Stomach (tissue), 4 donors: Measurements from ENCODE around the gene ZNF410.

Experiments used
- EP300 ChIP-seq: sonication (generic); formaldehyde crosslinking; IDR thresholded peaks from one replicate; pipeline ENCODE4 v1.6.1; 2017; ENCODE audit warnings: antibody characterized with exemption
- POLR2A ChIP-seq, 4 donors: fragments of 450-650 bp; IDR thresholded peaks; one replicate each; pipeline ENCODE4 v1.6.1; 2016; ENCODE audit warnings: antibody characterized with exemption in 4 of 4, control low read depth in 2 of 4, mild to moderate bottlenecking in 1 of 4, moderate library complexity in 1 of 4
- POLR2AphosphoS5 ChIP-seq, 3 donors: sonication (generic); formaldehyde crosslinking; IDR thresholded peaks; one replicate each; pipeline ENCODE4 v1.6.1; 2016; ENCODE audit warnings: antibody characterized with exemption in 3 of 3
- TF ChIP-seq, protein P1 (sequence below), 7 experiments: fragments of 450-650 bp in 4 of 7; fragments of 200-600 bp in 3 of 7; sonication (generic) in 3 of 7; IDR thresholded peaks; one replicate each; pipeline ENCODE4 v1.5.1; 2016 to 2019; ENCODE audit warnings: antibody characterized with exemption in 7 of 7, control low read depth in 2 of 7, mild to moderate bottlenecking in 1 of 7

DNA sequence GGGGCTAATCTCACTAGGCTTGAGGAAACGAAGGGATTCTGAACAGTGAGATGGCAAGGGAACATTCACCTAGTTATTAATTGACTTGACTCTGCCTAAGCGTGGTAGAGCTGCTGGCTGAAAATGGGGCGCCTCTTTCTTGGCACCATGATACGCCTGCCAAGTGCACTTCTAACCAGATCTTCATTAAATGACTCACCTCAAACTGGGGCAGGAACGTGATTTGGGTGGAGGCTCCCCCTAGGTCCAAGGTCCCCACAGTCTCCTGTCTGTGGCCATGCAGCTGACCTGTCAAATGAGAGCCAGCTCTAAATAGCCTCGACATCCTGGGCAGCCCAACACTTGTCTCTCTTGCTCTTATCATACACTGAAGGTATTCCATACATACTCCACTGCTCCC, 89.5 kb downstream of the ZNF410 start:
- TF ChIP-seq, protein P1, sequence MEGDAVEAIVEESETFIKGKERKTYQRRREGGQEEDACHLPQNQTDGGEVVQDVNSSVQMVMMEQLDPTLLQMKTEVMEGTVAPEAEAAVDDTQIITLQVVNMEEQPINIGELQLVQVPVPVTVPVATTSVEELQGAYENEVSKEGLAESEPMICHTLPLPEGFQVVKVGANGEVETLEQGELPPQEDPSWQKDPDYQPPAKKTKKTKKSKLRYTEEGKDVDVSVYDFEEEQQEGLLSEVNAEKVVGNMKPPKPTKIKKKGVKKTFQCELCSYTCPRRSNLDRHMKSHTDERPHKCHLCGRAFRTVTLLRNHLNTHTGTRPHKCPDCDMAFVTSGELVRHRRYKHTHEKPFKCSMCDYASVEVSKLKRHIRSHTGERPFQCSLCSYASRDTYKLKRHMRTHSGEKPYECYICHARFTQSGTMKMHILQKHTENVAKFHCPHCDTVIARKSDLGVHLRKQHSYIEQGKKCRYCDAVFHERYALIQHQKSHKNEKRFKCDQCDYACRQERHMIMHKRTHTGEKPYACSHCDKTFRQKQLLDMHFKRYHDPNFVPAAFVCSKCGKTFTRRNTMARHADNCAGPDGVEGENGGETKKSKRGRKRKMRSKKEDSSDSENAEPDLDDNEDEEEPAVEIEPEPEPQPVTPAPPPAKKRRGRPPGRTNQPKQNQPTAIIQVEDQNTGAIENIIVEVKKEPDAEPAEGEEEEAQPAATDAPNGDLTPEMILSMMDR (IDR thresholded peaks at IDR 0.05), result no peak
- no peak for TF ChIP-seq POLR2A (IDR thresholded peaks at IDR 0.05)
- TF ChIP-seq POLR2AphosphoS5 (IDR thresholded peaks at IDR 0.05), result no peak
- TF ChIP-seq EP300, result no peak
